ENCODE results near the gene S100A11. TPM values are rescaled to one million over a fixed set of nuclear protein-coding genes. Genes with fewer than 3 reads are reported as not detected.

The S100A11 gene
- total RNA-seq, 6 donors from 2014 or later, result 317 to 578 (median 488) TPM

DNA sequence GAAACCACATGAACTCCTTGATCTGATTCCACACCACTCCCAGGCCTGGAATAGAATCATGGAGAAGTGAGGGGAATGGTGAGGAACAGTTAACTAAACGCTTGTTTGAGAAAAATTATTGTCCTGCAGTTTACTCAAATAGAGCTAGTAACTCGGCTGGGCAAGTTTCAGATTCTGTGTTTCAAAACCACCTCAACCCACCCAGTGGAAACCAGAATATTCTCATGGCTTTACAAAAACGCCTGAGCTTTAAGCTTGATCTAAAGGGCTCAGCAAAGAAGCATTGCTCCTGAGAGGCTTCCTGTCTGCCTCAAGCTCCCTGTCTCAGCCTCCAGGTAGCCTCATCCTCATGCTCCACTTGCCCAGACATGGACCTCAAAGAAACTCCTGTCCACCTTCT is 35.5 kb upstream of the S100A11 start:
- Histone ChIP-seq H3K4me1 (no peaks in the 10 kb centered on the region), H3K36me3 (no peaks in the 10 kb centered on the region), H3K27me3 (no peaks in the 10 kb centered on the region), H3K4me3 (no peak overlapping the region), H3K9me3 (no peaks in the 10 kb centered on the region), H3K27ac (no peak overlapping the region)
- no peak for TF ChIP-seq POLR2A (IDR thresholded peaks at IDR 0.05)
- TF ChIP-seq POLR2AphosphoS5 (IDR thresholded peaks at IDR 0.05), result no peak
- no peak for ATAC-seq (ENCODE audit: low FRiP score in 2 of 2)
- no peak for DNase-seq
- 72 to 75% methylated on average over 3 of the region's 3 CpGs for WGBS, 2 donors

- DNase-seq (no peak), ATAC-seq (ENCODE audit: low FRiP score in 2 of 2) (no peak)
- TF ChIP-seq POLR2A (IDR thresholded peaks at IDR 0.05) (no peak), EP300 (IDR thresholded peaks at IDR 0.05) (no peak), POLR2AphosphoS5 (IDR thresholded peaks at IDR 0.05) (no peak)
- TF ChIP-seq, protein P1, sequence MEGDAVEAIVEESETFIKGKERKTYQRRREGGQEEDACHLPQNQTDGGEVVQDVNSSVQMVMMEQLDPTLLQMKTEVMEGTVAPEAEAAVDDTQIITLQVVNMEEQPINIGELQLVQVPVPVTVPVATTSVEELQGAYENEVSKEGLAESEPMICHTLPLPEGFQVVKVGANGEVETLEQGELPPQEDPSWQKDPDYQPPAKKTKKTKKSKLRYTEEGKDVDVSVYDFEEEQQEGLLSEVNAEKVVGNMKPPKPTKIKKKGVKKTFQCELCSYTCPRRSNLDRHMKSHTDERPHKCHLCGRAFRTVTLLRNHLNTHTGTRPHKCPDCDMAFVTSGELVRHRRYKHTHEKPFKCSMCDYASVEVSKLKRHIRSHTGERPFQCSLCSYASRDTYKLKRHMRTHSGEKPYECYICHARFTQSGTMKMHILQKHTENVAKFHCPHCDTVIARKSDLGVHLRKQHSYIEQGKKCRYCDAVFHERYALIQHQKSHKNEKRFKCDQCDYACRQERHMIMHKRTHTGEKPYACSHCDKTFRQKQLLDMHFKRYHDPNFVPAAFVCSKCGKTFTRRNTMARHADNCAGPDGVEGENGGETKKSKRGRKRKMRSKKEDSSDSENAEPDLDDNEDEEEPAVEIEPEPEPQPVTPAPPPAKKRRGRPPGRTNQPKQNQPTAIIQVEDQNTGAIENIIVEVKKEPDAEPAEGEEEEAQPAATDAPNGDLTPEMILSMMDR (IDR thresholded peaks at IDR 0.05), result no peak
- no peaks in the 10 kb centered on the region for H3K36me3 ChIP-seq
- H3K4me3 ChIP-seq, result no peak overlapping the region
- 67 to 91% methylated on average over 1 to 3 of the region's 3 CpGs for WGBS, 2 donors
- H3K27me3 ChIP-seq, result no peaks in the 10 kb centered on the region
- no peaks in the 10 kb centered on the region for H3K9me3 ChIP-seq
- no peaks in the 10 kb centered on the region for H3K4me1 ChIP-seq
- H3K27ac ChIP-seq, result no peak overlapping the region
Measured at GRCh38 chr1:152071123-152071522, 34.3 kb upstream of the S100A11 start.

GRCh38 chr1:152067929-152068328 is 31.1 kb upstream of the S100A11 start:
- no peaks in the 10 kb centered on the region for H3K36me3 ChIP-seq
- DNase-seq (no peak), ATAC-seq (ENCODE audit: low FRiP score in 2 of 2) (no peak)
- no peaks in the 10 kb centered on the region for H3K9me3 ChIP-seq
- TF ChIP-seq EP300 (IDR thresholded peaks at IDR 0.05) (no peak), POLR2AphosphoS5 (IDR thresholded peaks at IDR 0.05) (no peak), POLR2A (IDR thresholded peaks at IDR 0.05) (no peak)
- TF ChIP-seq, protein P1 (IDR thresholded peaks at IDR 0.05), result no peak
- H3K27me3 ChIP-seq, result no peaks in the 10 kb centered on the region
- no peaks in the 10 kb centered on the region for H3K4me1 ChIP-seq
- H3K4me3 ChIP-seq, result no peak overlapping the region
- no peak overlapping the region for H3K27ac ChIP-seq
- WGBS, 2 donors, result 82 to 86% methylated on average over 1 of the region's 1 CpG

DNA sequence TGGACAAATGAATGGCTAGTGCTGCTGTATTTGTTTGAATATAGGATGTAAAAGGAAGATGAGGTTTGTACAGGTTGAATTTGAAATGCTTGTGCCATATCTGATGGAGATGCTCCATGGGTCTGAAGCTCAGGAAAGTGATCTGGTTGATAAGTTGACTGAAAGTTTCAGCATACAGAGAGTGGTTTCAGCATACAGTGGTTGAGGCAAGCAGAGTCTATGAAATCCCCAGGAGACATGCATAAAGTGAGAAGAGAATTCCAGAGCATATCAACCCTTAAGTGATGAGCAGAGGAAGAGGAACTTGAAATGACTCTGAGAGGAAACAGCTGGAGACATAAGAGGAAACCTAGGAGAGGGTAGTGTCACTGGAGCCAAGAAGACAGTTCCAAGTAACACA is 30.3 kb upstream of the S100A11 start:
- no peaks in the 10 kb centered on the region for H3K36me3 ChIP-seq
- TF ChIP-seq POLR2AphosphoS5 (IDR thresholded peaks at IDR 0.05), result no peak
- TF ChIP-seq EP300 (IDR thresholded peaks at IDR 0.05), result no peak
- no peak for TF ChIP-seq POLR2A (IDR thresholded peaks at IDR 0.05)
- TF ChIP-seq, protein P1 (IDR thresholded peaks at IDR 0.05), result no peak
- no peak overlapping the region for H3K4me3 ChIP-seq
- ATAC-seq (ENCODE audit: low FRiP score in 2 of 2) (no peak), DNase-seq (no peak)
- no peaks in the 10 kb centered on the region for H3K9me3 ChIP-seq
- H3K27ac ChIP-seq, result no peak overlapping the region
- H3K27me3 ChIP-seq, result no peaks in the 10 kb centered on the region
- H3K4me1 ChIP-seq, result no peaks in the 10 kb centered on the region

DNA sequence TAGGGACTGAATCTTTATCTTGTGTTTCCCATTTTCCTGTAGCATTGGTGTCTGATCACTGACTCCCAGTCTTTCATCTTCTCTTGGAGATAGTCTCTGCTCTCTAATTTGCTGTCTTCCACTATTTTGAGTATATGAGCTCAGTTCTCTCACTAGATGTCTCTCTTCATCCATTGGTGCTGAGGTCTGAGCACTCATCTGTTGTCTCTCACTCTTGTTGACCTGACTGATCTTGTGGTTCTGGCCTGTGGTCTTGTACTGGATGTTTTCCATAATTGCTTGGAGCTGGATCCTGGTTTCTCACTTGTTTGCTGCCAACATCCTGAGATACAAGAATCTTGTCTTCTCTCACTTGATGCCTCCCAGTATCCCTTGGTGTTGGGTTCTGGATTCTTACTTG is 25.1 kb upstream of the S100A11 start:
- H3K27me3 ChIP-seq, result no peaks in the 10 kb centered on the region
- TF ChIP-seq POLR2AphosphoS5 (IDR thresholded peaks at IDR 0.05), result no peak
- no peak for TF ChIP-seq EP300 (IDR thresholded peaks at IDR 0.05)
- TF ChIP-seq POLR2A (IDR thresholded peaks at IDR 0.05), result no peak
- TF ChIP-seq, protein P1 (IDR thresholded peaks at IDR 0.05), result no peak
- DNase-seq, result no peak
- H3K36me3 ChIP-seq, result no peaks in the 10 kb centered on the region
- H3K9me3 ChIP-seq, result no peaks in the 10 kb centered on the region
- ATAC-seq (ENCODE audit: low FRiP score in 2 of 2), result no peak
- no peak overlapping the region for H3K27ac ChIP-seq
- no peak overlapping the region for H3K4me3 ChIP-seq
- H3K4me1 ChIP-seq, result no peaks in the 10 kb centered on the region
